GM21717 (cell line): ENCODE data around the gene SMIM32.

Experiments
- ATAC-seq: cut with Tn5 transposase; IDR thresholded peaks from one replicate; pipeline ENCODE4 v1.9.1; 2021; ENCODE audit warnings: mild to moderate bottlenecking, moderate library complexity; ENCODE audit not compliant: unreplicated experiment

Gene SMIM32

GRCh38 chr5:136208916-136209315 lies 16.0 kb upstream of the SMIM32 start:
- ATAC-seq = no peak

- no peak for ATAC-seq
These were observed 14.7 kb upstream of the SMIM32 start for GRCh38 chr5:136207631-136208030.

- no peak for ATAC-seq
These were observed 13.4 kb upstream of the SMIM32 start for GRCh38 chr5:136206361-136206760.

GRCh38 chr5:136205941-136206340 lies 13.0 kb upstream of the SMIM32 start:
- ATAC-seq = no peak

GRCh38 chr5:136205061-136205702 lies 12.2 kb upstream of the SMIM32 start:
- ATAC-seq = no peak

- ATAC-seq = no peak
These were observed 10.5 kb upstream of the SMIM32 start for GRCh38 chr5:136203303-136203922.

GRCh38 chr5:136202469-136203205 lies 9.7 kb upstream of the SMIM32 start:
- no peak for ATAC-seq

- ATAC-seq = no peak
These were observed 8.9 kb upstream of the SMIM32 start for GRCh38 chr5:136201870-136202269.

- no peak for ATAC-seq
These were observed 7.8 kb upstream of the SMIM32 start for GRCh38 chr5:136200761-136201160.

- no peak for ATAC-seq
These were observed 7.2 kb upstream of the SMIM32 start for GRCh38 chr5:136200130-136200529.

GRCh38 chr5:136199408-136199807 lies 6.4 kb upstream of the SMIM32 start:
- no peak for ATAC-seq

- ATAC-seq = no peak
These were observed 5.5 kb upstream of the SMIM32 start for GRCh38 chr5:136198453-136198852.

GRCh38 chr5:136197462-136198142 lies 4.6 kb upstream of the SMIM32 start:
- no peak for ATAC-seq

GRCh38 chr5:136195971-136196820 lies 3.2 kb upstream of the SMIM32 start:
- no peak for ATAC-seq

GRCh38 chr5:136194576-136194975 lies 1.6 kb upstream of the SMIM32 start:
- ATAC-seq = no peak

GRCh38 chr5:136193322-136193935 lies 467 bp upstream of the SMIM32 start:
- no peak for ATAC-seq

- no peak for ATAC-seq
These were observed 892 bp downstream of the SMIM32 start for GRCh38 chr5:136192015-136192525.

- no peak for ATAC-seq
These were observed 1.5 kb downstream of the SMIM32 start for GRCh38 chr5:136191304-136192014.

- ATAC-seq = no peak
These were observed 2.1 kb downstream of the SMIM32 start for GRCh38 chr5:136190904-136191303.
